ENCODE measurements around the gene PRKCH. TPM values are rescaled to one million over a fixed set of nuclear protein-coding genes. Genes with fewer than 3 reads are reported as not detected.

The PRKCH gene
- total and polyA plus RNA-seq, 10 of the 15 experiments (the other 5 are each of a cell fraction or from before 2014, with no cell fraction given): 10.7 to 140 (median 33.2) TPM

DNA sequence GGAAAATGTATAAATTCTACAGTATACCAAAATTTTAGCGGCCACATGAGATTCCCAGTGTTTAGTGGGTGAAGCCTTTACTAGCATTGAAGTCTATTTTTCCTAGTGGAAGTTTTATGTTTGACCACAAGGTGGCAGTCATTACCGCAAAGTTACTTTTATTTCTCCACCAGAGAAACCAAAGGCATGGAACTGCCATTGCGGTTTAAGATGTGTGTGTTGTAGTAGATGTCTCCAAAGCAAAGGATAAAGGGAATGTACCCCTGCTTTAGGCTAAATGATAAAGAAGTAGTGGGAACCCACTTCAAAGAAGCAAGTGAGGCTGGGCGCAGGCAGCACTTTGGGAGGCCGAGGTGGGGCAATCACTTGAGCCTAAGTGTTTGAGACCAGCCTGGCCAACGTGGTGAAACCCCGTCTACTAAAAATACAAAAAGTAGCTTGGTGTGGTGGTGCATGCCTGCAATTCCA lies 140.5 kb downstream of the PRKCH start:
- SMC1A ChIA-PET (ENCODE audit: uncharacterized antibody, unreplicated experiment): interaction anchor here (0.7 to 3.5 kb wide), 8 partner anchors 10 to 379 kb away, joined by 3 to 22 read pairs (median 6); no protein-coding TSS in a partner anchor
- ATAC-seq (peak; percentile 70), DNase-seq (ENCODE audit: low read depth, low spot score) (no peak), FAIRE-seq (peak; percentile 69)
- no peak overlapping the region for H2AFZ ChIP-seq (ENCODE audit: control insufficient read depth, low read depth, low read length)
- H3K4me3 ChIP-seq: no peak overlapping the region
- POLR2A ChIA-PET: no interaction called here
- no TSS peak for BruUV-seq (replicated peaks)
- intact Hi-C loops (cut with micrococcal nuclease; ENCODE audit: unreplicated experiment) (loop anchor here (1.0 to 5.0 kb wide), 3 partner anchors 270 to 665 kb away; no protein-coding TSS in a partner anchor), in situ Hi-C loops (cut with MboI) (loop anchor here (5.0 kb wide), 2 partner anchors 265 to 375 kb away; no protein-coding TSS in a partner anchor)
- H3K9ac ChIP-seq (ENCODE audit: control insufficient read depth, insufficient read depth, low read length): no peak overlapping the region
- WGBS (ENCODE audit: insufficient coverage, insufficient replicate concordance, low lambda C conversion rate, missing lambda C conversion rate): 10% methylated on average over 7 of the region's 7 CpGs
- CTCF ChIA-PET: interaction anchor here (0.8 to 6.1 kb wide), 13 partner anchors 8 to 664 kb away, joined by 3 to 39 read pairs (median 5); no protein-coding TSS in a partner anchor
- H3K4me1 ChIP-seq (ENCODE audit: control insufficient read depth, insufficient read depth, low read length): no peaks in the 10 kb centered on the region
- no peak overlapping the region for H3K4me2 ChIP-seq (ENCODE audit: control insufficient read depth, insufficient read depth)
- no peaks in the 10 kb centered on the region for H3K27me3 ChIP-seq (replicated peaks in 1 of 2; ENCODE audit: control insufficient read depth in 2 of 2, insufficient read depth in 2 of 2, low read length in 1 of 2)
- no peaks in the 10 kb centered on the region for H4K20me1 ChIP-seq (ENCODE audit: control insufficient read depth, insufficient read depth)
- H3K36me3 ChIP-seq (ENCODE audit: control insufficient read depth in 2 of 2, insufficient read depth in 2 of 2, low read length in 1 of 2): peaks cover 9 to 33% of the 10 kb centered on the region in 2 experiments; a peak in 3 of 4 replicates
- no peak overlapping the region for H3K27ac ChIP-seq (ENCODE audit: control insufficient read depth, insufficient read depth)
- no peaks in the 10 kb centered on the region; the same call in 1 of the 2 replicates for H3K79me2 ChIP-seq (ENCODE audit: control insufficient read depth, insufficient read depth, low read length)
- RAD21 ChIA-PET (ENCODE audit: unreplicated experiment): interaction anchor here (1.1 to 3.4 kb wide), 4 partner anchors 140 to 375 kb away, joined by 3 to 22 read pairs (median 7); partner anchors contain the start of gene PRKCH
- H3K9me3 ChIP-seq (replicated peaks; ENCODE audit: control insufficient read depth, insufficient read depth, low read length): no peaks in the 10 kb centered on the region; the same call in 2 of the 3 replicates
- TF ChIP-seq, protein P1, sequence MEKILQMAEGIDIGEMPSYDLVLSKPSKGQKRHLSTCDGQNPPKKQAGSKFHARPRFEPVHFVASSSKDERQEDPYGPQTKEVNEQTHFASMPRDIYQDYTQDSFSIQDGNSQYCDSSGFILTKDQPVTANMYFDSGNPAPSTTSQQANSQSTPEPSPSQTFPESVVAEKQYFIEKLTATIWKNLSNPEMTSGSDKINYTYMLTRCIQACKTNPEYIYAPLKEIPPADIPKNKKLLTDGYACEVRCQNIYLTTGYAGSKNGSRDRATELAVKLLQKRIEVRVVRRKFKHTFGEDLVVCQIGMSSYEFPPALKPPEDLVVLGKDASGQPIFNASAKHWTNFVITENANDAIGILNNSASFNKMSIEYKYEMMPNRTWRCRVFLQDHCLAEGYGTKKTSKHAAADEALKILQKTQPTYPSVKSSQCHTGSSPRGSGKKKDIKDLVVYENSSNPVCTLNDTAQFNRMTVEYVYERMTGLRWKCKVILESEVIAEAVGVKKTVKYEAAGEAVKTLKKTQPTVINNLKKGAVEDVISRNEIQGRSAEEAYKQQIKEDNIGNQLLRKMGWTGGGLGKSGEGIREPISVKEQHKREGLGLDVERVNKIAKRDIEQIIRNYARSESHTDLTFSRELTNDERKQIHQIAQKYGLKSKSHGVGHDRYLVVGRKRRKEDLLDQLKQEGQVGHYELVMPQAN (conservative IDR thresholded peaks at IDR 0.05): no peak
- TF ChIP-seq POLR2AphosphoS5 (IDR thresholded peaks at IDR 0.05; ENCODE audit: low read length): no peak
- no peak for TF ChIP-seq CHD1 (IDR thresholded peaks at IDR 0.05; ENCODE audit: low read depth, low read length)
- no peak for TF ChIP-seq SMAD1 (IDR thresholded peaks at IDR 0.05; ENCODE audit: low read depth, partially characterized antibody)
- TF ChIP-seq, protein P2, sequence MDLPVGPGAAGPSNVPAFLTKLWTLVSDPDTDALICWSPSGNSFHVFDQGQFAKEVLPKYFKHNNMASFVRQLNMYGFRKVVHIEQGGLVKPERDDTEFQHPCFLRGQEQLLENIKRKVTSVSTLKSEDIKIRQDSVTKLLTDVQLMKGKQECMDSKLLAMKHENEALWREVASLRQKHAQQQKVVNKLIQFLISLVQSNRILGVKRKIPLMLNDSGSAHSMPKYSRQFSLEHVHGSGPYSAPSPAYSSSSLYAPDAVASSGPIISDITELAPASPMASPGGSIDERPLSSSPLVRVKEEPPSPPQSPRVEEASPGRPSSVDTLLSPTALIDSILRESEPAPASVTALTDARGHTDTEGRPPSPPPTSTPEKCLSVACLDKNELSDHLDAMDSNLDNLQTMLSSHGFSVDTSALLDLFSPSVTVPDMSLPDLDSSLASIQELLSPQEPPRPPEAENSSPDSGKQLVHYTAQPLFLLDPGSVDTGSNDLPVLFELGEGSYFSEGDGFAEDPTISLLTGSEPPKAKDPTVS (IDR thresholded peaks at IDR 0.05; ENCODE audit: low read depth, low read length): no peak
- TF ChIP-seq RUNX3 (IDR thresholded peaks at IDR 0.05; ENCODE audit: low read length): peak; percentile 87
- TF ChIP-seq MTA2 (IDR thresholded peaks at IDR 0.05; ENCODE audit: low read depth): no peak
- TF ChIP-seq, protein P3, sequence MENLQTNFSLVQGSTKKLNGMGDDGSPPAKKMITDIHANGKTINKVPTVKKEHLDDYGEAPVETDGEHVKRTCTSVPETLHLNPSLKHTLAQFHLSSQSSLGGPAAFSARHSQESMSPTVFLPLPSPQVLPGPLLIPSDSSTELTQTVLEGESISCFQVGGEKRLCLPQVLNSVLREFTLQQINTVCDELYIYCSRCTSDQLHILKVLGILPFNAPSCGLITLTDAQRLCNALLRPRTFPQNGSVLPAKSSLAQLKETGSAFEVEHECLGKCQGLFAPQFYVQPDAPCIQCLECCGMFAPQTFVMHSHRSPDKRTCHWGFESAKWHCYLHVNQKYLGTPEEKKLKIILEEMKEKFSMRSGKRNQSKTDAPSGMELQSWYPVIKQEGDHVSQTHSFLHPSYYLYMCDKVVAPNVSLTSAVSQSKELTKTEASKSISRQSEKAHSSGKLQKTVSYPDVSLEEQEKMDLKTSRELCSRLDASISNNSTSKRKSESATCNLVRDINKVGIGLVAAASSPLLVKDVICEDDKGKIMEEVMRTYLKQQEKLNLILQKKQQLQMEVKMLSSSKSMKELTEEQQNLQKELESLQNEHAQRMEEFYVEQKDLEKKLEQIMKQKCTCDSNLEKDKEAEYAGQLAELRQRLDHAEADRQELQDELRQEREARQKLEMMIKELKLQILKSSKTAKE (IDR thresholded peaks at IDR 0.05; ENCODE audit: low read depth, poor library complexity, severe bottlenecking): no peak
- no peak for TF ChIP-seq ZSCAN29 (IDR thresholded peaks at IDR 0.05)
- no peak for TF ChIP-seq ATF7 (IDR thresholded peaks at IDR 0.05; ENCODE audit: low read depth)
- TF ChIP-seq RAD21 (IDR thresholded peaks at IDR 0.05; ENCODE audit: insufficient read depth, low read depth, low read length): peak; percentile 76
- TF ChIP-seq JUND (IDR thresholded peaks at IDR 0.05; ENCODE audit: low read depth, low read length): no peak
- TF ChIP-seq CHD2 (IDR thresholded peaks at IDR 0.05; ENCODE audit: borderline replicate concordance, low read depth, low read length): no peak
- peak; percentile 63; the same call in 1 of the 2 replicates for TF ChIP-seq CBFB (IDR thresholded peaks at IDR 0.05; ENCODE audit: low read depth)
- TF ChIP-seq, protein P4, sequence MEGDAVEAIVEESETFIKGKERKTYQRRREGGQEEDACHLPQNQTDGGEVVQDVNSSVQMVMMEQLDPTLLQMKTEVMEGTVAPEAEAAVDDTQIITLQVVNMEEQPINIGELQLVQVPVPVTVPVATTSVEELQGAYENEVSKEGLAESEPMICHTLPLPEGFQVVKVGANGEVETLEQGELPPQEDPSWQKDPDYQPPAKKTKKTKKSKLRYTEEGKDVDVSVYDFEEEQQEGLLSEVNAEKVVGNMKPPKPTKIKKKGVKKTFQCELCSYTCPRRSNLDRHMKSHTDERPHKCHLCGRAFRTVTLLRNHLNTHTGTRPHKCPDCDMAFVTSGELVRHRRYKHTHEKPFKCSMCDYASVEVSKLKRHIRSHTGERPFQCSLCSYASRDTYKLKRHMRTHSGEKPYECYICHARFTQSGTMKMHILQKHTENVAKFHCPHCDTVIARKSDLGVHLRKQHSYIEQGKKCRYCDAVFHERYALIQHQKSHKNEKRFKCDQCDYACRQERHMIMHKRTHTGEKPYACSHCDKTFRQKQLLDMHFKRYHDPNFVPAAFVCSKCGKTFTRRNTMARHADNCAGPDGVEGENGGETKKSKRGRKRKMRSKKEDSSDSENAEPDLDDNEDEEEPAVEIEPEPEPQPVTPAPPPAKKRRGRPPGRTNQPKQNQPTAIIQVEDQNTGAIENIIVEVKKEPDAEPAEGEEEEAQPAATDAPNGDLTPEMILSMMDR (IDR thresholded peaks at IDR 0.05 in 2 of 3, conservative IDR thresholded peaks at IDR 0.05 in 1 of 3; ENCODE audit: control insufficient read depth in 2 of 3, extremely low read depth in 1 of 3, insufficient read depth in 1 of 3, low read depth in 3 of 3, low read length in 3 of 3): peak; percentile 42 to 67 (median 57); a peak in 5 of 6 replicates
- TF ChIP-seq IKZF2 (IDR thresholded peaks at IDR 0.05): peak in 1 of 2 experiments; percentile 24; a peak in 1 of 4 replicates
- TF ChIP-seq RAD51 (IDR thresholded peaks at IDR 0.05): no peak

Data from GM12878 (cell line).